Panc1 (cell line): ENCODE measurements around the gene FAM131A. TPM values are rescaled to one million over a fixed set of nuclear protein-coding genes. Genes with fewer than 3 reads are reported as not detected.

Source experiments
- ATAC-seq: fragments of 200-7000 bp; cut with Tn5 transposase; 2 replicates; pipeline ENCODE4 v1.9.1; 2020; ENCODE audit warnings: mild to moderate bottlenecking, moderate library complexity
- BruUV-seq: library from RNA; stranded (reverse); fragments of 400-500 nt; replicated peaks from 2 replicates; lab custom pipeline; 2021; lab: Mats Ljungman, UMichigan
- CTCF ChIA-PET: fragments of 300-600 bp; sonication (Branson Sonifier 250); formaldehyde crosslinking; loops from one replicate; lab custom pipeline; 2022; ENCODE audit warnings: antibody characterized with exemption; lab: Charles Lee
- POLR2A ChIA-PET: fragments of 300-600 bp; sonication (Branson Sonifier 250); formaldehyde crosslinking; loops from one replicate; lab custom pipeline; 2022; ENCODE audit warnings: antibody characterized with exemption; lab: Charles Lee
- DNase-seq: peaks from one replicate; pipeline ENCODE4 v3.0.0-alpha.2; 2010; ENCODE audit warnings: low read depth, low spot score
- H3K27ac ChIP-seq: 2 replicates; pipeline ENCODE4 v1.5.1; 2011; ENCODE audit warnings: mild to moderate bottlenecking, low read length, inconsistent platforms
- H3K27me3 ChIP-seq: fragments of 200-500 bp; sonication (Bioruptor generic); 2 replicates; pipeline ENCODE4 v1.6.0; 2014; ENCODE audit warnings: low read length, inconsistent platforms; ENCODE audit not compliant: control insufficient read depth, insufficient read depth
- H3K36me3 ChIP-seq: fragments of 200-500 bp; sonication (Bioruptor generic); 2 replicates; pipeline ENCODE4 v1.5.1; 2014; ENCODE audit warnings: inconsistent platforms, mild to moderate bottlenecking, low read length, moderate library complexity; ENCODE audit not compliant: control insufficient read depth, insufficient read depth
- H3K4me1 ChIP-seq: 2 replicates; pipeline ENCODE4 v1.5.1; 2011; ENCODE audit warnings: inconsistent platforms, mild to moderate bottlenecking, low read length, moderate library complexity; ENCODE audit not compliant: control insufficient read depth, insufficient read depth
- H3K4me3 ChIP-seq, 2 experiments: 2 replicates each; pipeline ENCODE4 v1.5.1; 2011 to 2012; ENCODE audit warnings: low read depth in 2 of 2, low read length in 2 of 2, mild to moderate bottlenecking in 2 of 2, inconsistent platforms in 1 of 2, moderate library complexity in 1 of 2
- H3K9me3 ChIP-seq: fragments of 200-500 bp; sonication (Bioruptor generic); 2 replicates; pipeline ENCODE4 v1.5.1; 2014; ENCODE audit warnings: low read depth, mild to moderate bottlenecking, inconsistent platforms, low read length, moderate library complexity; ENCODE audit not compliant: control insufficient read depth, insufficient read depth
- POLR2AphosphoS5 ChIP-seq: IDR thresholded peaks from 2 replicates; pipeline ENCODE4 v1.6.1; 2012; ENCODE audit warnings: mild to moderate bottlenecking, low read depth, low read length, moderate library complexity
- SIN3A ChIP-seq: IDR thresholded peaks from 2 replicates; pipeline ENCODE4 v1.6.1; 2012; ENCODE audit warnings: low read depth, mild to moderate bottlenecking, low read length, moderate library complexity, borderline replicate concordance; ENCODE audit not compliant: insufficient read depth
- TCF7L2 ChIP-seq: IDR thresholded peaks from 2 replicates; pipeline ENCODE4 v1.6.1; 2011; ENCODE audit warnings: mild to moderate bottlenecking, low read depth, low read length, inconsistent platforms
- in situ Hi-C: cut with HindIII; loops from 2 replicates; pipeline ENCODE4 v1.10.0; 2016; ENCODE audit warnings: low sequenced_read_pairs, low pct_unique_long_range_greater_than_20kb
- intact Hi-C: fragments of 100-400 bp; cut with micrococcal nuclease; formaldehyde crosslinking; loops from one replicate; pipeline ENCODE4 v1.10.0; 2022; ENCODE audit not compliant: unreplicated experiment
- total RNA-seq: library from RNA; stranded (reverse); gene quantifications from one replicate; pipeline ENCODE4 v1.2.1, GENCODE V29; 2021; ENCODE audit not compliant: unreplicated experiment
- TF ChIP-seq, protein P1 (sequence below): fragments of 450-650 bp; IDR thresholded peaks from 2 replicates; pipeline ENCODE4 v1.5.1; 2017; ENCODE audit warnings: mild to moderate bottlenecking
- TF ChIP-seq, protein P2 (sequence below), 2 experiments: IDR thresholded peaks; 2 replicates each; pipeline ENCODE4 v1.6.1; 2011 to 2012; ENCODE audit warnings: low read depth in 2 of 2, control low read depth in 1 of 2, low read length in 1 of 2, mild to moderate bottlenecking in 1 of 2, moderate library complexity in 1 of 2; ENCODE audit not compliant: insufficient read depth in 1 of 2

FAM131A gene
- total RNA-seq, 1 experiment from 2014 or later: 30.1 TPM

DNA sequence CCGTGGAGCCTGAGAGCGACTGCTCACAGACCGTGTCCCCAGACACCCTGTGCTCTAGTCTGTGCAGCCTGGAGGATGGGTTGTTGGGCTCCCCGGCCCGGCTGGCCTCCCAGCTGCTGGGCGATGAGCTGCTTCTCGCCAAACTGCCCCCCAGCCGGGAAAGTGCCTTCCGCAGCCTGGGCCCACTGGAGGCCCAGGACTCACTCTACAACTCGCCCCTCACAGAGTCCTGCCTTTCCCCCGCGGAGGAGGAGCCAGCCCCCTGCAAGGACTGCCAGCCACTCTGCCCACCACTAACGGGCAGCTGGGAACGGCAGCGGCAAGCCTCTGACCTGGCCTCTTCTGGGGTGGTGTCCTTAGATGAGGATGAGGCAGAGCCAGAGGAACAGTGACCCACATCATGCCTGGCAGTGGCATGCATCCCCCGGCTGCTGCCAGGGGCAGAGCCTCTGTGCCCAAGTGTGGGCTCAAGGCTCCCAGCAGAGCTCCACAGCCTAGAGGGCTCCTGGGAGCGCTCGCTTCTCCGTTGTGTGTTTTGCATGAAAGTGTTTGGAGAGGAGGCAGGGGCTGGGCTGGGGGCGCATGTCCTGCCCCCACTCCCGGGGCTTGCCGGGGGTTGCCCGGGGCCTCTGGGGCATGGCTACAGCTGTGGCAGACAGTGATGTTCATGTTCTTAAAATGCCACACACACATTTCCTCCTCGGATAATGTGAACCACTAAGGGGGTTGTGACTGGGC, 7.3 kb downstream of the FAM131A start:
- no TSS peak for BruUV-seq
- Histone ChIP-seq H3K36me3 (no peaks in the 10 kb centered on the region; the same call in 1 of the 2 replicates), H3K9me3 (no peaks in the 10 kb centered on the region), H3K27ac (no peak overlapping the region), H3K4me3 (no peak overlapping the region), H3K27me3 (no peaks in the 10 kb centered on the region), H3K4me1 (peaks cover 6% of the 10 kb centered on the region; the same call in 1 of the 2 replicates)
- ATAC-seq (peak; percentile 6; the same call in 1 of the 2 replicates), DNase-seq (no peak)
- ChIA-PET CTCF (interaction anchor here (0.6 to 1.0 kb wide), 3 partner anchors 17 to 21 kb away, joined by 3 to 4 read pairs (median 3); no protein-coding TSS in a partner anchor), POLR2A (no interaction called here)
- TF ChIP-seq POLR2AphosphoS5: no peak
- no peak for TF ChIP-seq TCF7L2
- TF ChIP-seq SIN3A: no peak
- in situ Hi-C loops (no loop called here), intact Hi-C loops (no loop called here)

DNA sequence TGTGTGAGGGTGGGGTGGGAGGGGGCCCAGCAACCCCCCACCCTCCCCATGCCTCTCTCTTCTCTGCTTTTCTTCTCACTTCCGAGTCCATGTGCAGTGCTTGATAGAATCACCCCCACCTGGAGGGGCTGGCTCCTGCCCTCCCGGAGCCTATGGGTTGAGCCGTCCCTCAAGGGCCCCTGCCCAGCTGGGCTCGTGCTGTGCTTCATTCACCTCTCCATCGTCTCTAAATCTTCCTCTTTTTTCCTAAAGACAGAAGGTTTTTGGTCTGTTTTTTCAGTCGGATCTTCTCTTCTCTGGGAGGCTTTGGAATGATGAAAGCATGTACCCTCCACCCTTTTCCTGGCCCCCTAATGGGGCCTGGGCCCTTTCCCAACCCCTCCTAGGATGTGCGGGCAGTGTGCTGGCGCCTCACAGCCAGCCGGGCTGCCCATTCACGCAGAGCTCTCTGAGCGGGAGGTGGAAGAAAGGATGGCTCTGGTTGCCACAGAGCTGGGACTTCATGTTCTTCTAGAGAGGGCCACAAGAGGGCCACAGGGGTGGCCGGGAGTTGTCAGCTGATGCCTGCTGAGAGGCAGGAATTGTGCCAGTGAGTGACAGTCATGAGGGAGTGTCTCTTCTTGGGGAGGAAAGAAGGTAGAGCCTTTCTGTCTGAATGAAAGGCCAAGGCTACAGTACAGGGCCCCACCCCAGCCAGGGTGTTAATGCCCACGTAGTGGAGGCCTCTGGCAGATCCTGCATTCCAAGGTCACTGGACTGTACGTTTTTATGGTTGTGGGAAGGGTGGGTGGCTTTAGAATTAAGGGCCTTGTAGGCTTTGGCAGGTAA, 8.1 kb downstream of the FAM131A start:
- ATAC-seq (peak; percentile 90), DNase-seq (no peak)
- no peak overlapping the region for H3K4me3 ChIP-seq
- peaks cover 6% of the 10 kb centered on the region; the same call in 1 of the 2 replicates for H3K4me1 ChIP-seq
- ChIA-PET POLR2A (no interaction called here), CTCF (interaction anchor here (0.7 to 1.0 kb wide), 3 partner anchors 8 to 18 kb away, joined by 3 to 4 read pairs (median 4); no protein-coding TSS in a partner anchor)
- no peaks in the 10 kb centered on the region; the same call in 1 of the 2 replicates for H3K36me3 ChIP-seq
- intact Hi-C loops (no loop called here), in situ Hi-C loops (no loop called here)
- H3K27me3 ChIP-seq: no peaks in the 10 kb centered on the region
- no TSS peak for BruUV-seq
- no peaks in the 10 kb centered on the region for H3K9me3 ChIP-seq
- H3K27ac ChIP-seq: peak overlapping the region; percentile 15; the same call in 1 of the 2 replicates
- TF ChIP-seq POLR2AphosphoS5: no peak; the same call in 1 of the 2 replicates
- no peak for TF ChIP-seq TCF7L2
- TF ChIP-seq, protein P1, sequence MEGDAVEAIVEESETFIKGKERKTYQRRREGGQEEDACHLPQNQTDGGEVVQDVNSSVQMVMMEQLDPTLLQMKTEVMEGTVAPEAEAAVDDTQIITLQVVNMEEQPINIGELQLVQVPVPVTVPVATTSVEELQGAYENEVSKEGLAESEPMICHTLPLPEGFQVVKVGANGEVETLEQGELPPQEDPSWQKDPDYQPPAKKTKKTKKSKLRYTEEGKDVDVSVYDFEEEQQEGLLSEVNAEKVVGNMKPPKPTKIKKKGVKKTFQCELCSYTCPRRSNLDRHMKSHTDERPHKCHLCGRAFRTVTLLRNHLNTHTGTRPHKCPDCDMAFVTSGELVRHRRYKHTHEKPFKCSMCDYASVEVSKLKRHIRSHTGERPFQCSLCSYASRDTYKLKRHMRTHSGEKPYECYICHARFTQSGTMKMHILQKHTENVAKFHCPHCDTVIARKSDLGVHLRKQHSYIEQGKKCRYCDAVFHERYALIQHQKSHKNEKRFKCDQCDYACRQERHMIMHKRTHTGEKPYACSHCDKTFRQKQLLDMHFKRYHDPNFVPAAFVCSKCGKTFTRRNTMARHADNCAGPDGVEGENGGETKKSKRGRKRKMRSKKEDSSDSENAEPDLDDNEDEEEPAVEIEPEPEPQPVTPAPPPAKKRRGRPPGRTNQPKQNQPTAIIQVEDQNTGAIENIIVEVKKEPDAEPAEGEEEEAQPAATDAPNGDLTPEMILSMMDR: no peak
- TF ChIP-seq SIN3A: no peak
- TF ChIP-seq, protein P2, sequence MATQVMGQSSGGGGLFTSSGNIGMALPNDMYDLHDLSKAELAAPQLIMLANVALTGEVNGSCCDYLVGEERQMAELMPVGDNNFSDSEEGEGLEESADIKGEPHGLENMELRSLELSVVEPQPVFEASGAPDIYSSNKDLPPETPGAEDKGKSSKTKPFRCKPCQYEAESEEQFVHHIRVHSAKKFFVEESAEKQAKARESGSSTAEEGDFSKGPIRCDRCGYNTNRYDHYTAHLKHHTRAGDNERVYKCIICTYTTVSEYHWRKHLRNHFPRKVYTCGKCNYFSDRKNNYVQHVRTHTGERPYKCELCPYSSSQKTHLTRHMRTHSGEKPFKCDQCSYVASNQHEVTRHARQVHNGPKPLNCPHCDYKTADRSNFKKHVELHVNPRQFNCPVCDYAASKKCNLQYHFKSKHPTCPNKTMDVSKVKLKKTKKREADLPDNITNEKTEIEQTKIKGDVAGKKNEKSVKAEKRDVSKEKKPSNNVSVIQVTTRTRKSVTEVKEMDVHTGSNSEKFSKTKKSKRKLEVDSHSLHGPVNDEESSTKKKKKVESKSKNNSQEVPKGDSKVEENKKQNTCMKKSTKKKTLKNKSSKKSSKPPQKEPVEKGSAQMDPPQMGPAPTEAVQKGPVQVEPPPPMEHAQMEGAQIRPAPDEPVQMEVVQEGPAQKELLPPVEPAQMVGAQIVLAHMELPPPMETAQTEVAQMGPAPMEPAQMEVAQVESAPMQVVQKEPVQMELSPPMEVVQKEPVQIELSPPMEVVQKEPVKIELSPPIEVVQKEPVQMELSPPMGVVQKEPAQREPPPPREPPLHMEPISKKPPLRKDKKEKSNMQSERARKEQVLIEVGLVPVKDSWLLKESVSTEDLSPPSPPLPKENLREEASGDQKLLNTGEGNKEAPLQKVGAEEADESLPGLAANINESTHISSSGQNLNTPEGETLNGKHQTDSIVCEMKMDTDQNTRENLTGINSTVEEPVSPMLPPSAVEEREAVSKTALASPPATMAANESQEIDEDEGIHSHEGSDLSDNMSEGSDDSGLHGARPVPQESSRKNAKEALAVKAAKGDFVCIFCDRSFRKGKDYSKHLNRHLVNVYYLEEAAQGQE (IDR thresholded peaks at IDR 0.05; ENCODE audit: insufficient read depth in 1 of 2, low read depth in 2 of 2, low read length in 1 of 2): no peak
